HCT116 (cell line): ENCODE measurements around the gene PIK3CB. TPM values are rescaled to one million over a fixed set of nuclear protein-coding genes. Genes with fewer than 3 reads are reported as not detected.

Experiments used
- ATAC-seq: fragments of 200-7000 bp; cut with Tn5 transposase; 2 replicates; pipeline ENCODE4 v1.9.1; 2020; ENCODE audit warnings: mild to moderate bottlenecking, moderate library complexity
- BruUV-seq: library from RNA; stranded (reverse); fragments of 400-500 nt; replicated peaks from 2 replicates; lab custom pipeline; 2021; lab: Mats Ljungman, UMichigan
- CTCF ChIA-PET: fragments of 300-600 bp; sonication (Branson Sonifier 250); formaldehyde crosslinking; loops from one replicate; lab custom pipeline; 2021; ENCODE audit warnings: antibody characterized with exemption; lab: Charles Lee
- POLR2A ChIA-PET: fragments of 300-600, 350-600 bp; sonication (Branson Sonifier 250); formaldehyde crosslinking; loops from one replicate; lab custom pipeline; 2021; ENCODE audit warnings: antibody characterized with exemption; lab: Charles Lee
- RAD21 ChIA-PET, 2 experiments: fragments of 300-600 bp; sonication (Branson Sonifier 250); formaldehyde crosslinking; loops; one replicate each; lab custom pipeline; 2023; ENCODE audit warnings: low total read pairs in 2 of 2; ENCODE audit not compliant: uncharacterized antibody in 2 of 2, unreplicated experiment in 2 of 2, low non-redundant PET in 1 of 2; lab: Charles Lee
- DNase-seq: peaks from one replicate; pipeline ENCODE4 v3.0.0-alpha.2; 2010; ENCODE audit warnings: low read depth, low spot score
- H2AFZ ChIP-seq: fragments of 200-600 bp; shearing (Covaris generic), sonication (generic); 2 replicates; pipeline ENCODE4 v1.6.1; 2017; ENCODE audit warnings: low read depth, mixed run types, mixed read lengths, antibody characterized with exemption, low read length; ENCODE audit not compliant: poor library complexity, severe bottlenecking
- H3K27ac ChIP-seq: 2 replicates; pipeline ENCODE4 v1.5.1; 2012; ENCODE audit warnings: low read depth, low read length
- H3K27me3 ChIP-seq: fragments of 200-600 bp; sonication (generic); 2 replicates; pipeline ENCODE4 v1.6.1; 2016; ENCODE audit warnings: mixed run types, low read length, mixed read lengths; ENCODE audit not compliant: insufficient read depth
- H3K36me3 ChIP-seq, 2 experiments: fragments of 200-500 bp in 1 of 2; fragments of 200-600 bp in 1 of 2; sonication (Bioruptor generic) in 1 of 2; sonication (generic) in 1 of 2; 2 replicates each; pipeline versions ENCODE4 v1.5.1 to v1.6.1; 2014 to 2016; ENCODE audit warnings: low read length in 2 of 2, inconsistent platforms in 1 of 2, mixed read lengths in 1 of 2, mixed run types in 1 of 2; ENCODE audit not compliant: insufficient read depth in 2 of 2, control insufficient read depth in 1 of 2
- H3K4me1 ChIP-seq, 2 experiments: fragments of 200-600 bp in 1 of 2; sonication (generic) in 1 of 2; 2 replicates each; pipeline versions ENCODE4 v1.5.1 to v1.6.1; 2012 to 2017; ENCODE audit warnings: low read length in 2 of 2, inconsistent platforms in 1 of 2, mild to moderate bottlenecking in 1 of 2, mixed read lengths in 1 of 2, mixed run types in 1 of 2, moderate library complexity in 1 of 2; ENCODE audit not compliant: insufficient read depth in 2 of 2, control insufficient read depth in 1 of 2
- H3K4me2 ChIP-seq: fragments of 200-600 bp; sonication (generic); 2 replicates; pipeline ENCODE4 v1.6.1; 2017; ENCODE audit warnings: mixed run types, low read length, mixed read lengths
- H3K4me3 ChIP-seq, 2 experiments: fragments of 200-600 bp in 1 of 2; sonication (generic) in 1 of 2; replicated peaks in 1 of 2; 2 replicates each; pipeline ENCODE4 v1.5.1; 2011 to 2016; ENCODE audit warnings: low read length in 2 of 2, control low read depth in 1 of 2, low read depth in 1 of 2, mild to moderate bottlenecking in 1 of 2, mixed read lengths in 1 of 2, mixed run types in 1 of 2
- H3K79me2 ChIP-seq: fragments of 200-600 bp; sonication (generic); 2 replicates; pipeline ENCODE4 v1.6.1; 2017; ENCODE audit warnings: mild to moderate bottlenecking, mixed run types, low read length, moderate library complexity, mixed read lengths; ENCODE audit not compliant: insufficient read depth
- H3K9ac ChIP-seq: fragments of 200-600 bp; sonication (generic); 2 replicates; pipeline ENCODE4 v1.6.1; 2016; ENCODE audit warnings: low read length, mixed read lengths
- H3K9me2 ChIP-seq: fragments of 200-600 bp; sonication (generic), shearing (Covaris generic); 2 replicates; pipeline ENCODE4 v1.6.1; 2017; ENCODE audit warnings: mixed run types, mild to moderate bottlenecking, moderate library complexity; ENCODE audit not compliant: insufficient read depth
- H3K9me3 ChIP-seq, 2 experiments: fragments of 200-500 bp in 1 of 2; fragments of 200-600 bp in 1 of 2; sonication (Bioruptor generic) in 1 of 2; sonication (generic) in 1 of 2; 2 replicates each; pipeline ENCODE4 v1.6.1; 2014 to 2017; ENCODE audit warnings: low read length in 2 of 2, mixed read lengths in 2 of 2, inconsistent platforms in 1 of 2, low read depth in 1 of 2, mild to moderate bottlenecking in 1 of 2, mixed run types in 1 of 2, moderate library complexity in 1 of 2; ENCODE audit not compliant: control insufficient read depth in 1 of 2, insufficient read depth in 1 of 2
- H4K20me1 ChIP-seq: fragments of 200-600 bp; sonication (generic), shearing (Covaris generic); 2 replicates; pipeline ENCODE4 v1.6.1; 2017; ENCODE audit warnings: mixed run types, mild to moderate bottlenecking, moderate library complexity; ENCODE audit not compliant: insufficient read depth
- CBX3 ChIP-seq: IDR thresholded peaks from 2 replicates; pipeline ENCODE4 v1.6.1; 2012; ENCODE audit warnings: low read depth
- POLR2AphosphoS5 ChIP-seq: IDR thresholded peaks from 2 replicates; pipeline ENCODE4 v1.6.1; 2011; ENCODE audit warnings: mild to moderate bottlenecking, low read depth, low read length, moderate library complexity
- REST ChIP-seq: IDR thresholded peaks from 2 replicates; pipeline ENCODE4 v1.6.1; 2012; ENCODE audit warnings: low read depth
- TCF7L2 ChIP-seq: IDR thresholded peaks from 2 replicates; pipeline ENCODE4 v1.7.0; 2011; ENCODE audit warnings: borderline replicate concordance, inconsistent platforms; ENCODE audit not compliant: insufficient read depth, insufficient read length; ENCODE audit errors: extremely low read depth
- YY1 ChIP-seq: IDR thresholded peaks from 2 replicates; pipeline ENCODE4 v1.6.1; 2011; ENCODE audit warnings: low read length, low read depth, moderate library complexity, mild to moderate bottlenecking; ENCODE audit not compliant: insufficient replicate concordance; ENCODE audit errors: extremely low read depth
- ZBTB33 ChIP-seq: IDR thresholded peaks from 2 replicates; pipeline ENCODE4 v1.6.1; 2011; ENCODE audit warnings: mild to moderate bottlenecking, low read length, moderate library complexity; ENCODE audit not compliant: insufficient replicate concordance; ENCODE audit errors: extremely low read depth
- ZNF274 ChIP-seq: fragments of 200-500 bp; sonication (Bioruptor generic); IDR thresholded peaks from 2 replicates; pipeline ENCODE4 v1.6.1; 2014; ENCODE audit warnings: mild to moderate bottlenecking, low read depth, low read length, inconsistent platforms
- intact Hi-C: fragments of 100-400 bp; cut with micrococcal nuclease; formaldehyde crosslinking; loops from 2 replicates; pipeline ENCODE4 v1.10.0; 2022
- total RNA-seq: library from RNA; stranded (reverse); gene quantifications from one replicate; pipeline ENCODE4 v1.2.1, GENCODE V29; 2021; ENCODE audit not compliant: unreplicated experiment

Gene PIK3CB
- total RNA-seq, 1 experiment from 2014 or later = 44.3 TPM

DNA sequence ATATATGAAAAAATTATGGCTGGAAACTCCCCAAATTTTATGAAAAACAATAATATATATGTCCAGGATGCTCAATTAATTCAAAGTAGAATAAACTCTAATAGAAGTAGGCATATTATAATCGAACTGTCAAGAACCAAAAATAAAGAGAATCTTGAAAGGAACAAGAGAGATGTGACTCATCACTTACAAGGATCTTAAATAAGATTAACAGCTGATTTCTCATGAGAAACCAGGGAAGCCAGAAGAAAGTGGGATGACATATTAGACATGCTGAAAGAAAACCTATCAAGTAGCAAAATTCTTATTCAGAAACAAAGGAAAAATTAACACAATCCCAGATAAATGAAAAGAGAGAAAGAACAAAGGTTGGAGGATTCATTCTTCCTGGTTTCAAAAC lies 159.3 kb downstream of the PIK3CB start:
- H3K27me3 ChIP-seq = no peaks in the 10 kb centered on the region
- no peak overlapping the region for H2AFZ ChIP-seq
- no peak for TF ChIP-seq YY1
- no peak for TF ChIP-seq POLR2AphosphoS5
- no peak for TF ChIP-seq ZBTB33
- TF ChIP-seq TCF7L2 = no peak
- no peak for TF ChIP-seq REST
- TF ChIP-seq CBX3 = peak; percentile 87
- no peak for TF ChIP-seq ZNF274
- ATAC-seq (no peak), DNase-seq (no peak)
- CTCF ChIA-PET = no interaction called here
- no peak overlapping the region for H3K4me2 ChIP-seq
- no peaks in the 10 kb centered on the region for H3K4me1 ChIP-seq
- intact Hi-C loops = no loop called here
- H3K36me3 ChIP-seq = peaks cover 2 to 26% of the 10 kb centered on the region in 2 experiments; a peak in 2 of 4 replicates
- BruUV-seq = no TSS peak
- H3K9me3 ChIP-seq = peaks cover 10 to 14% of the 10 kb centered on the region in 2 experiments; a peak in 2 of 4 replicates
- no peak overlapping the region for H3K4me3 ChIP-seq
- no peak overlapping the region for H3K9ac ChIP-seq
- RAD21 ChIA-PET = no interaction called here
- no peaks in the 10 kb centered on the region for H3K9me2 ChIP-seq
- POLR2A ChIA-PET = no interaction called here
- no peaks in the 10 kb centered on the region for H4K20me1 ChIP-seq
- H3K79me2 ChIP-seq = 0 out of 2 replicates have a peak, but pooled peaks cover 3% of the 10 kb centered on the region
- no peak overlapping the region for H3K27ac ChIP-seq
